ENCODE measurements around the gene SNAPC1.
A peak's percentile ranks its signal among the peaks of the same experiment; 100 is the strongest.

The SNAPC1 gene

DNA sequence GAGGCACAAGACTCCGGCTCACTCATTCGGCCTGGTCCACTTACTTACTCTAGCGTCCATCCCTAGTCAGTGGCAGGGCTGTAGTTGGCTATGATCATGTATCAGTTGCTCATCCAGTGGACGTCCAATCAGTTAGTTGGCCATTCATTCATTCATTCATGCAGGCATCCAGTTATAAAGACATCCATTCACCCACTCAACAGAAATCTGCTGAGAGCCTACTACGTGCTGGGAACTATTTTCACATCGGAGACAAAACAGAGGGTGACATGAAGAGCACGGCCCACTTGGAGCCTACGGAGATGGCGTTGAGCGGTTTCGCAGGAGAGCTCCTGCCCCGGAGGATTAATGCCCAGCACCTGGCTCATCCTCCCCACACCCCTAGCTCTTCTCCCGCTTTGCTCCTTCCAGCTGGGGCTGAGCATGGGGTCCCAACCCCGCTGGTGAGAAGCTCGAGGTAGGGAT lies 49.7 kb downstream of the SNAPC1 start:
- DNase-seq (ENCODE audit: low read depth in 1 of 2, low spot score in 1 of 2): no peak

DNA sequence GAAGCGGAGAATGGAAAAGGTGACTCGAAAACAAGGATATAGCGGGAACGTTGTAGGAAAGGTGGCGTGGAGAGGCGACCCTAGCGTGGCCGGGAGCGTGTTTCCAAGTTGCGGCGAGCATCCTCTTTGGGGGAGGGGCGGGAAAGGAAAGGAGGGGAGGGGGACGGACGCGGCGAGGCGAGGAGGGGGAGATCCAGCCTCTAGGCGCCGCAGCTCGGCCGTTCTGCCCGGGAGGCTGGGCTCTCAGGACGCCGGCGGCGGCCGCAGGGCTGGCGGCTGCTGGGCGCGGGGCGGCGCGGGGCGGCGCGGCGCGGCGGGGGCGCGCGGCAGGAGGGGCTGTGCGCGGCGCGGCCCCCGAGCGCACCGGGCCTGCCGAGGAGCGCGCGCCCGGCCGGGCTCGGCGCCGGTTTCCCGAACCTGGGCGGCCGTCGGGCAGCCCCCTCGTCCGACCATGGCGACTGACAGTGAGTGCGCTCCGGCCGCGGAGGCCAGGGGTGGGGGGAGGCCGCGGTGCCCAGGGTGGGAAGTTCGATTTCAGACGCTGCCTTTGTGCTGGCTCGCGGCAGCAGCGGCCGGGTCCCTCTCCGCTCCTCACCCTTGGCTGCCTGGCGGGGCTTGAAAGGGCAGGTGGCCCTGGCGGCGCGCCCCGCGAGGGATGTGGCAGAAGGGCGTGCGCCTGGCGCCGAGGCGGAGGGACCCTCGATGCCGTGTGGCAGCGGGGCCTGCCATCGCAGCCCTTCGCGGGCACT lies 50.3 kb downstream of the SNAPC1 start, which contains the start of gene SYT16:
SYT16 (plus strand) TSS at position 357 of the 749 bp plus-strand sequence.
- no peak for DNase-seq (ENCODE audit: low read depth in 1 of 2, low spot score in 1 of 2)

DNA sequence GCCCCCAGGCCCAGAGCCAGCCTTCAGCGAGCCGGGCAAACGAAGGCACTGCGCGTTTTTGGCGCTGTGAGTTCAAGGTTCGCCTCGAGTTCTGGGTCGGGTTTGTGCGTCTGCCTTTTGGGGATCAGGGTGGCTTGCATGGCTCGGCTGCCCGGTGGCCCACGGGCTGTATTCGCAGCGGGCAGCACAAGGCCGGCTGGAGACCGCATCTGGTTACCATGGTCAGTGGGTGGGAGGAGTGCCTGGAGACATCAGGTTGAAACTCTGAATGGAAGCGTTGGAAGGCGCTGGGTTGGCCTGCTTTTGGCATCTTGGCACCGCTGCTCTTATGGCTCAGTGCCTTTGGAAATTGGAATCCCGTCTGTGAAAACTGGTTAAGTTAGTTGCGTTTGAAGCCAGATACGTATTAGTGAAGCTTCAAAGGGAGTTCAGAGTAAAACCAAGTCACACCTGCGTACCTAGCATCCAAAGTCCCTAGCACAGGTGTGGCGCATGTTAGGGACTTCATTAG lies 50.9 kb downstream of the SNAPC1 start:
- DNase-seq (ENCODE audit: low read depth in 1 of 2, low spot score in 1 of 2): no peak

DNA sequence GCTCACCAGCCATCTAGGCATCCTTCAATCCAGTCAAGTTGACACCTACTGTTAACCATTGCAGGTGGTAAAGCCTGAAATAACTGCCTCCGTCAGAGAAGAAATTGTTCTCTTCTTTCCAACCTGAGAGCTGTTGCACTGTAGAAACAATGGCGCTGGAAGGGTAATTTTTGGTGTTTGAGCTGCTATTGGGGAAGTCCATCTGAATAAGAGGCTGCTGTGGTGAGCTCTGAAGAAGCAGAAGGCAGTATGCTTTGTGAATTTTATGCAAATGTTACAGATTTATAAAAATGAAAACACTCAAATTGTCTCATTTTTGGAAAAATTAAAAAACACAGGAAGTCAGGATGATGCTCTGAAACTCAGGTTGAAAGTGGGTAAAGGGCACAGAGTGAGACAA lies 60.2 kb downstream of the SNAPC1 start:
- no peak for DNase-seq (ENCODE audit: low read depth in 1 of 2, low spot score in 1 of 2)

- DNase-seq (ENCODE audit: low read depth in 1 of 2, low spot score in 1 of 2): no peak
Observed at GRCh38 chr14:61832783-61833182, 70.6 kb downstream of the SNAPC1 start.

- no peak for DNase-seq (ENCODE audit: low read depth in 1 of 2, low spot score in 1 of 2)
Observed at GRCh38 chr14:61836184-61836583, 74.0 kb downstream of the SNAPC1 start.

DNA sequence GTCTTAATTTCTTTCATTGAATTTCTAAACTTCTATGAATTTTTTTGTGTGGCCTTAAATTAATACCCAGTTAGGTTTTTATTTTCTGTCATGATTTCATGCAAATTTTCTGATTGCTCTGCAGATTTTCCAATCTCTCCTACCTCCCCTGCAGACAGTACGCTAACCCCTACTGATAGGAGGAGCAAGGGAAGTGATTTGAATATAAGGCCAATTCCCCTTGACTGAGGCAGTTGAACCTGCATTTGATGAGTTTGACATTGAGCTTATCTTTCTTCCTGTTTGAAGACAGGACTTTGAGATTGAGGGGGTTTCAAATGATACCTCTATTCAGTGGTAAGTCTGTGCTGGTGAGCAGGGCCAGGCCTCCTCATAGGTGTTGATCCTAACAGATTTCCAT lies 74.6 kb downstream of the SNAPC1 start:
- no peak for DNase-seq (ENCODE audit: low read depth in 1 of 2, low spot score in 1 of 2)

GRCh38 chr14:61837336-61838229 lies 75.4 kb downstream of the SNAPC1 start:
- peak; percentile 34 to 54 for DNase-seq (ENCODE audit: low read depth in 1 of 2, low spot score in 1 of 2)

DNA sequence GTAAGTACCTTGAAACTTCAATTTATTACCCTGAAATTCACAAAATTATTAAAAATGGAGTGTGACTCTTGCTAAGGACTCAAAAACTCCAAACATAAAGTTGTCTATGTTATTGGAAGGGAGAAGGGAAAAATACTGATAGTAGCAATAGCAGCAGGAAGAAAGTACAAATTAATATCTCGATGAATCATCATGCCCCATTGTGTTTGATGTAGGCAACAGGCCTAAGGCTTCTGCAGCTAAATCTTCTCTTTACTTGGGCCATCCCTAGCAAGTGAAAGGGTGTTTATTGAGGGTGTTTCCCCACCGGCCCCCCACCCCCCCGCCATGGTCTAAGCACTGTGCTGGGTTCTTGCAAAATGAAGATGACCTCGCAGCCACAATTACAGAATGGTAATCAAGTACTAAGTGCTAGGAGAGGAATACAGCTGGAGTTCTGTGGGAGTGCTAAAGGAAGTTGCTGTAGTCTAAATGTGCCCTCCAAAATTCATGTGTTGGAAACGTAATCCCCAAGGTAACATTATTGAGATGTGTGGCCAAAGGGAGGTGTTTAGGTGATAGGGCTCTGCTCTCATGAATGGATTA lies 76.5 kb downstream of the SNAPC1 start:
- no peak for DNase-seq (ENCODE audit: low read depth in 1 of 2, low spot score in 1 of 2)

GRCh38 chr14:61839507-61839906 lies 77.3 kb downstream of the SNAPC1 start:
- no peak for DNase-seq (ENCODE audit: low read depth in 1 of 2, low spot score in 1 of 2)

- DNase-seq (ENCODE audit: low read depth in 1 of 2, low spot score in 1 of 2): no peak
Observed at GRCh38 chr14:61841145-61841544, 78.9 kb downstream of the SNAPC1 start.

All from stimulated activated CD4-positive, alpha-beta T cell treated with anti-CD3 and anti-CD28 coated beads, Interleukin-15, amount 100 ng/mL, for 1 hour (primary cell).